GM21717 (cell line): ENCODE measurements around the gene CLSTN2.

Experiments used
- ATAC-seq: cut with Tn5 transposase; IDR thresholded peaks from one replicate; pipeline ENCODE4 v1.9.1; 2021; ENCODE audit warnings: mild to moderate bottlenecking, moderate library complexity; ENCODE audit not compliant: unreplicated experiment

The CLSTN2 gene

GRCh38 chr3:140268610-140269009 lies 333.6 kb downstream of the CLSTN2 start:
- no peak for ATAC-seq

- no peak for ATAC-seq
Observed at GRCh38 chr3:140270329-140270728, 335.3 kb downstream of the CLSTN2 start.

GRCh38 chr3:140273542-140274195 lies 338.7 kb downstream of the CLSTN2 start:
- ATAC-seq = no peak

- ATAC-seq = no peak
Observed at GRCh38 chr3:140274429-140274828, 339.4 kb downstream of the CLSTN2 start.

- no peak for ATAC-seq
Observed at GRCh38 chr3:140276703-140277102, 341.7 kb downstream of the CLSTN2 start.

- no peak for ATAC-seq
Observed at GRCh38 chr3:140277886-140278285, 342.9 kb downstream of the CLSTN2 start.

- ATAC-seq = no peak
Observed at GRCh38 chr3:140284372-140284771, 349.4 kb downstream of the CLSTN2 start.

- ATAC-seq = no peak
Observed at GRCh38 chr3:140285380-140285779, 350.4 kb downstream of the CLSTN2 start.

- ATAC-seq = no peak
Observed at GRCh38 chr3:140288595-140288994, 353.6 kb downstream of the CLSTN2 start.

- ATAC-seq = no peak
Observed at GRCh38 chr3:140290105-140290504, 355.1 kb downstream of the CLSTN2 start.

GRCh38 chr3:140292170-140292569 lies 357.2 kb downstream of the CLSTN2 start:
- ATAC-seq = no peak

- no peak for ATAC-seq
Observed at GRCh38 chr3:140292684-140293083, 357.7 kb downstream of the CLSTN2 start.

- ATAC-seq = no peak
Observed at GRCh38 chr3:140294058-140294457, 359.1 kb downstream of the CLSTN2 start.

- no peak for ATAC-seq
Observed at GRCh38 chr3:140296796-140297352, 361.9 kb downstream of the CLSTN2 start.

GRCh38 chr3:140298043-140298442 lies 363.1 kb downstream of the CLSTN2 start:
- no peak for ATAC-seq

- ATAC-seq = no peak
Observed at GRCh38 chr3:140298569-140299070, 363.6 kb downstream of the CLSTN2 start.

- ATAC-seq = no peak
Observed at GRCh38 chr3:140303875-140304274, 368.9 kb downstream of the CLSTN2 start.

- ATAC-seq = no peak
Observed at GRCh38 chr3:140308535-140308934, 373.6 kb downstream of the CLSTN2 start.

GRCh38 chr3:140311428-140311827 lies 376.4 kb downstream of the CLSTN2 start:
- ATAC-seq = no peak

- no peak for ATAC-seq
Observed at GRCh38 chr3:140315955-140316354, 381.0 kb downstream of the CLSTN2 start.

- ATAC-seq = no peak
Observed at GRCh38 chr3:140316466-140316865, 381.5 kb downstream of the CLSTN2 start.

GRCh38 chr3:140316868-140317400 lies 381.9 kb downstream of the CLSTN2 start:
- ATAC-seq = no peak
